GM20000 (cell line): ENCODE data around the gene KCNK10.

Experiments
- DNase-seq: peaks from one replicate; pipeline ENCODE4 v3.0.0; 2012; ENCODE audit warnings: low spot score
- TF ChIP-seq, protein P1 (sequence below): IDR thresholded peaks from 2 replicates; pipeline ENCODE4 v1.5.1; 2012; ENCODE audit warnings: mild to moderate bottlenecking, control low read depth; ENCODE audit errors: extremely low read depth, missing control alignments

Gene KCNK10

GRCh38 chr14:88210426-88210825, 112.6 kb downstream of the KCNK10 start:
- TF ChIP-seq, protein P1, sequence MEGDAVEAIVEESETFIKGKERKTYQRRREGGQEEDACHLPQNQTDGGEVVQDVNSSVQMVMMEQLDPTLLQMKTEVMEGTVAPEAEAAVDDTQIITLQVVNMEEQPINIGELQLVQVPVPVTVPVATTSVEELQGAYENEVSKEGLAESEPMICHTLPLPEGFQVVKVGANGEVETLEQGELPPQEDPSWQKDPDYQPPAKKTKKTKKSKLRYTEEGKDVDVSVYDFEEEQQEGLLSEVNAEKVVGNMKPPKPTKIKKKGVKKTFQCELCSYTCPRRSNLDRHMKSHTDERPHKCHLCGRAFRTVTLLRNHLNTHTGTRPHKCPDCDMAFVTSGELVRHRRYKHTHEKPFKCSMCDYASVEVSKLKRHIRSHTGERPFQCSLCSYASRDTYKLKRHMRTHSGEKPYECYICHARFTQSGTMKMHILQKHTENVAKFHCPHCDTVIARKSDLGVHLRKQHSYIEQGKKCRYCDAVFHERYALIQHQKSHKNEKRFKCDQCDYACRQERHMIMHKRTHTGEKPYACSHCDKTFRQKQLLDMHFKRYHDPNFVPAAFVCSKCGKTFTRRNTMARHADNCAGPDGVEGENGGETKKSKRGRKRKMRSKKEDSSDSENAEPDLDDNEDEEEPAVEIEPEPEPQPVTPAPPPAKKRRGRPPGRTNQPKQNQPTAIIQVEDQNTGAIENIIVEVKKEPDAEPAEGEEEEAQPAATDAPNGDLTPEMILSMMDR, result no peak

DNA sequence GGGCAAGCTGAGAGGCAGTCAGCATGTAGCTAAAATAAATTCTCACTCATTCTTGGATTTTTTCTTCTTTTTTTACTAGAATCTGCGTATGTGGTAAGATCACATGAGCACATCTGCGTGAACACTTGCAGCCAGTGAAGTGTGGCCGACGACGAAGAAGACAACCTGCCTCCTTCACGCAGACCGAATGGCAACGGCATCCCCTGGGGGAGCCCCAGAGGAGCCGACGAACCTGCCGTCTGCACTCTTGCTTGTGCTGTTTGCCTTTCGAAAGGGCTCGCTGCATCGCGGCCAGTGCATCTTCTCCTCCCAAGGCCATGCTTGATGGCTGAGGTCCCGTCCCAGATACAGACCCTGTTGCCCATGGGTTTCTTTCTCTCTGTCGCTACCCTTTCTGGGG, 113.8 kb downstream of the KCNK10 start:
- TF ChIP-seq, protein P1, result no peak
- no peak for DNase-seq

More at GRCh38 chr14:88210426-88210825, 112.6 kb downstream of the KCNK10 start:
- DNase-seq, result no peak

GRCh38 chr14:88208858-88209257, 114.2 kb downstream of the KCNK10 start:
- DNase-seq, result no peak

DNA sequence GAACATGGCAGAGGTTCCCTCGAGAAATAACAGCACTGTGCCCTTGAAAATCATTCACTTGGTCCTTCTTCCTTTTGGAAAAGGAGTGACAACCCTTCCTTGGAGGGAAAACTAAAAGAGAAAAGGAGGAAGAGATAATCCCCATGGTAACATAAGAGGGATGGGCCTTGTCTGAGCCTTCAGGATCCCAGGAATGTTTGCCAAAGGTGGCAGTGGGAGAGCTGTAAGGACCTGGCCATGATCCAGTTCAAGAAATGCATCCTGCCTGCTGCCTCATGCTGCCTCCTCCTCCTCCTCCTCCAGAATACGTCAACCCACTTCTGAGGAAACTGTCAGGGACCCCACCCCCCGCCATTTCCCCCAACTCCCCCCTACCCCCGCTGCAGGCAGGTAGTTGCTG, 118.8 kb downstream of the KCNK10 start:
- TF ChIP-seq, protein P1, result no peak
- DNase-seq, result no peak

More at GRCh38 chr14:88208858-88209257, 114.2 kb downstream of the KCNK10 start:
- TF ChIP-seq, protein P1, result no peak

DNA sequence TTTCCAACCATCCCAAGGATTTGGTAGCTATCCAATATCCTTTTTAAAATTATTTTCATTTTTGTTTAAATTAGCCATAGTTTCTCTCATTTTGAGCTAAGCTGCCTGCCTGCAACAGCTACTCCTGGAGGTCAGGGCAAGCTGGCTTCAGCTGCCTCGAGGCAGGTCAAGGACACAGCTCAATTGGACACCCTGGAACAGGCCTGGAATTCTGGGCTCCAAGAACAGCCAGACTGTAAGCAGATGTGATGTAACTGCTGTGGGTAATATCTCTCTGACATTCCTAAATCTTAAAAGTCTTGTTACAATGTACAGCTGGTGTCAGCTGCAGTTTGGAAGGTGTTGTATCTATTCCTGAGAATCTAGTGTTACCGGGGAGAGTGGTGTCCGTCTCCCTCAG, 119.8 kb downstream of the KCNK10 start:
- TF ChIP-seq, protein P1, result no peak

DNA sequence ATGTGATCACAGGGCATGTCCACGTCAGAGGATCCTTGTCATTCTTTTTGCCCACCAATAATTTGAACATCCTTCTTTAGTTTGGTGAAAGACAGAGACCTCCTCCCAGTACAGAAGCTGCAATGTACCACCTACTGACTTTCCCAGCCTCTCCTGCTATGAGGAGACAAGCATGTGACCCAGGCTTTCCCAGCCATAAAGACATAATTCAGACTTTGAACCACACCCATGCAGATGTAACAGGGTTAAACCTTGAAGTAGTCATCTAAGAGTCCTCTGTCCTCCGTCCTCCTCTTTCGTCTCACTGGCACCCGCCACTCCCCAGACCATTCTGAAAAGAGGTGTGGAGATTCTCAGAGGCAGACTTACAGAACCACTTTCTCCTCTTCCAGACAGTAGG, 120.8 kb downstream of the KCNK10 start:
- DNase-seq, result no peak
- TF ChIP-seq, protein P1, result no peak

More for the DNA sequence above, 119.8 kb downstream of the KCNK10 start:
- no peak for DNase-seq

DNA sequence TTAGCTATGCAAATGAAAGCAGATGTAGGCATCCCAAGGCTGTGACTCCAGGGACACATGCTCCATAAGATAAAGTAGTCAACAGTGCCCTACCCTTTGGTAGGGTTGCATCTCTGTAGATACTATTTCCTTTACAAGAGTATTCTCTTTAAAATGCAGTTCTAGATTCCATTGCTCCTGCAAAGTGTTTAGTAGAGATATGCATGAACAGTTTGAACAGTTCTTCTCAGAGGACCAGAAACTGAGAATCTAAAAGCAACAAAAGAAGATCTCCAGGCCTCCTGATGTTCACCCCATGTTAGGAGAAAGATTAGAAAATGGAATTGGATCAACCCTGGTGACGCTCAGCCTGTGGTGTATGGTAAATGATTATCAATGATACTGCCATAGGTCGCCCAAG, 121.2 kb downstream of the KCNK10 start:
- no peak for DNase-seq
- TF ChIP-seq, protein P1, result no peak
